HG02642 (cell line): ENCODE measurements around the gene MEOX2.

Source experiments
- ATAC-seq: cut with Tn5 transposase; IDR thresholded peaks from one replicate; pipeline ENCODE4 v1.9.1; 2021; ENCODE audit warnings: mild to moderate bottlenecking; ENCODE audit not compliant: unreplicated experiment, poor library complexity

Gene MEOX2

GRCh38 chr7:15620491-15621185, 65.8 kb downstream of the MEOX2 start:
- ATAC-seq = no peak

DNA sequence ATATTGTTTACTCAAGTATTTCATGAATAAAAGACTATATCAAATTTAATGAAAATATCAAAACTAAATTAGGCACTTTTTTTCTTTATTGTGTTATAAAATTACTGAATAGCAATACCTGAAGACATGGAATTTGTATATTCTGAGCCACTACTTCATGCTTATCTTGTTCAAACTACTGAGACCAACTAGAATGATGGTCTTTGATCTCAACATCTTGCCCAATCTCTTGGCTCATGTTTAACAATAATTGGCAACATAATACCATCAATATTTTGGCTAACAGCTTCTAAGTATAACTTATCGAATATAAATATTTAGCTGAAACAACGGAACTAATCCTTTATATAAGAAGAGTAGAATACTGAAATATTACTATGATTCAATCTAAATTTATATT, 68.2 kb downstream of the MEOX2 start:
- no peak for ATAC-seq

DNA sequence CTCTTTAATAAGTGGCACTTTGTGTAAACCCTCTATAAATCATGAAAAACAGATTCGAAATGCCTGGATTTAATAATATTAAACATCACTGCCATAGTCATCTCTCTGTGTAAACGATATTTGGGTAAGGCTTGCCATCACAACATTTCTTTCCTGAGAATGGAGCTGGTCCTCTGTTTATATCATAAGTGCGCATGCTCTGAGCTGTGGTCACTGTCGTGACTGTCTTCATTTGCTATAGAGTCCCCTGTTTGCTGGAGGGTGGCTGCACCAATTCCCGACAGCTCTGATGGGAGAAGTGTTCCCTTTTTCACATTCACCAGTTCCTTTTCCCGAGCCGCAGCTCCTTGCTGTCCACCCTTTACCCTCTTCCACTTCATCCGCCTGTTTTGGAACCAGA, 74.3 kb downstream of the MEOX2 start:
- no peak for ATAC-seq

DNA sequence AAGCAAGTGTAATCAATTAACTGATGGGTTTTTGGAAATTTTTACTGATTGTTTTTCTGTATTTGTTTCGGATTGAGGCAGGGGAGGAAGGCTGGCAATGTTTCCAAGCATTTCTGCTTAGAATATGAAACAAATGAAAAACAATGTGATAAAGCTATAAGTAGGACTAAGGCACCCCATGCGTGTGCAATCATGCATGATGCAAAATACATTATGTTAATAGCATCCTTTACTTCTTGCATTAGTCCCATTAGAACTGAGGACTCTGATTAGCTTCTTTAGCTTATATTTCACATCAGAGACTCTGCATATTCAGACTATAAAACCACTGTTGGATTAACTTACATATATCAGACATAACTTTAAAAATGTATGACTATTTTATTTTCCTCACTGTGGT, 76.0 kb downstream of the MEOX2 start:
- ATAC-seq = no peak

DNA sequence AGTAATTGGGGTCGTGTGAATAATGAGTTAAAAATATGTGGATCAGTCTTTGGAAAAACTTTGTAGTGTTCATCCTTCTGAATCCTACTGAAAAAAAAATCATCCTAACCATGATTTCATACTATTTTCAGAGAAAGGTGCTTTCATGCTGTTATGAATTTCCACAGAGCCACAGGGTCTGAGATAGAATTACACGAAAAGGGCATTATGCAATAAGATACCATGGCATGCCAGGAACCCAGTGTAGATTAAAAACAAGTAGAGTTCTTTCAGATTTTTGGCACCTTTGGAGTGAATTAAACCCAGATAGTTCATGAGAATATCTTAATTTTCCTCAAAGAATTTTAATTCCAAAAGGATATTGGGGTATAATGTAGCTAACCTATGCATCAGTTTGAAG, 77.2 kb downstream of the MEOX2 start:
- ATAC-seq = no peak

- no peak for ATAC-seq
Measured at GRCh38 chr7:15607529-15608210, 78.8 kb downstream of the MEOX2 start.

DNA sequence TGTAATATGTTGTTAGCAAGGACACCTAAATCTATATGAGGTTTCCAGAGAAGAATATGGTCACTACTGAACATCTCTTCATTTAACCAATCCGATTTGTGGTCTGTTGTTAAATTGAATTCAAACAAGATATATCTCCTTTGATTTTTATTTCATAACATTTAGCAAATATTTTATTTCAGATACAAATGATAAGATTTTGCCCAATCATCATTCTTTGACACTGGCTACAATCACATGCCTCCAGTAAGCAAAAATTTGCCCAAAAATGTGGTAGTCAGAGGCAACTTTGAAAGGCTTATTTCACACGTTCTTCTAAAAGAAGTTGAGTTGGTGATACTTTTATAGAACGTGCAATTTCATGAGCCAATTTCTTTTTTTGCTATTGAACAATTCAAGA, 79.9 kb downstream of the MEOX2 start:
- no peak for ATAC-seq

- ATAC-seq = no peak
Measured at GRCh38 chr7:15604166-15604565, 82.3 kb downstream of the MEOX2 start.

GRCh38 chr7:15603124-15603523, 83.4 kb downstream of the MEOX2 start:
- no peak for ATAC-seq

- no peak for ATAC-seq
Measured at GRCh38 chr7:15602236-15602635, 84.2 kb downstream of the MEOX2 start.

GRCh38 chr7:15601175-15601574, 85.3 kb downstream of the MEOX2 start:
- no peak for ATAC-seq

- ATAC-seq = no peak
Measured at GRCh38 chr7:15600298-15600697, 86.2 kb downstream of the MEOX2 start.

DNA sequence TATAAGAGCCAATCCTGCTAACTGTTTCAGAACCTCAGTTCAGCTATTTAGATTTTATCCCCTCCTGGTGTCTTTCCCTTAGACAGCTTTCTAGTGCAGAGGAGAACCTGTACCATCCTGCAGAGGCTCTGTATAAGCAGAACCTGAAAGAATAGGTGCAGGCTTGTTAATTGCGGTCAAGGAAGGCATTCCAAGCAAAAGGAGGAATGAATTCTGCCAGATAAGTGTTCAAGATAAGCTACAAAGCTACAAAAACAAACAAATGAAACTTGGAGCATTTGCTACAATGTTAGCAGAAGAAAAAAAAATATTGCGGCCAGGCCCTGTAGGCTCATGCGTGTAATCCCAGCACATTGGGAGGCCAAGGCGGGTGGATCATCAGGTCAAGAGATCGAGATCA, 92.0 kb downstream of the MEOX2 start:
- no peak for ATAC-seq

GRCh38 chr7:15593382-15593781, 93.1 kb downstream of the MEOX2 start:
- ATAC-seq = no peak

DNA sequence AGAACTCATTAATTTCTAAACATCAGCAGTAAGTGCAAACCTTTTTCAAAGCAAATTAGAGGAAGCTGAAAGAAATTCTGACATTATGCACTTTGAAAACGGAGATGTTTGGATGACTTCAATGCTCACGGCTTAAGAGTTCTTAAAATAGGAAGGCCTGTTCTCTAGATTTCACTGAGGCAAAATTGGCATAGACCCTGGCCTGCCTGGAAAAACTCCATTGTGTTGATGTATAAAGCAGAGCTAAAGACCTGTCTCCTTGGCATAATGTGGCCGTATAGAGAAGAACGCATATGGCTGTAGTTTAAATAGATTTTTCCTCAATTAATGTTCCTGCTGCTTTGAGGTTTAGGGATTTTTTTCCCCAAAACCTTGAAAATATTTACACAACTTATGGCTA, 100.2 kb downstream of the MEOX2 start:
- ATAC-seq = no peak

- ATAC-seq = no peak
Measured at GRCh38 chr7:15584575-15584974, 101.9 kb downstream of the MEOX2 start.

GRCh38 chr7:15582773-15583172, 103.7 kb downstream of the MEOX2 start:
- no peak for ATAC-seq

- no peak for ATAC-seq
Measured at GRCh38 chr7:15581352-15581951, 105.0 kb downstream of the MEOX2 start.

- ATAC-seq = no peak
Measured at GRCh38 chr7:15580604-15581351, 105.7 kb downstream of the MEOX2 start.

DNA sequence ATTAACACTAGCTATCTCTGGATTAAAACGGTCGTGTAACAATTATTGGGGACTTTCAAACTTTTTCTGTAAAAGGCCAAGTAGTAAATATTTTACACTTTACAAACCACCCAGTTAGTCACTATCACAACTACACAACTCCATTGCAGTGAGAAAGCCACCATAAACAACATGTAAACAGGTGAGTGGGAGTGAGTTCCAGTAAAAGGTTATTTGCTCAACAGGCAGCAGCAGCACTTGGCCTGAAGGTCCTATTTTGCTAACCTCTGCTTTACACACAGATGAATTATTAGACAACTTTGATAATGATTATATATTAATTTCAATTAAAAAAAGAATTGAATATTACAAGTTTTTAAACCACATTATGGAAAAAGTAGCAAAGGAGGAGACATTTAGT, 108.9 kb downstream of the MEOX2 start:
- ATAC-seq = no peak

DNA sequence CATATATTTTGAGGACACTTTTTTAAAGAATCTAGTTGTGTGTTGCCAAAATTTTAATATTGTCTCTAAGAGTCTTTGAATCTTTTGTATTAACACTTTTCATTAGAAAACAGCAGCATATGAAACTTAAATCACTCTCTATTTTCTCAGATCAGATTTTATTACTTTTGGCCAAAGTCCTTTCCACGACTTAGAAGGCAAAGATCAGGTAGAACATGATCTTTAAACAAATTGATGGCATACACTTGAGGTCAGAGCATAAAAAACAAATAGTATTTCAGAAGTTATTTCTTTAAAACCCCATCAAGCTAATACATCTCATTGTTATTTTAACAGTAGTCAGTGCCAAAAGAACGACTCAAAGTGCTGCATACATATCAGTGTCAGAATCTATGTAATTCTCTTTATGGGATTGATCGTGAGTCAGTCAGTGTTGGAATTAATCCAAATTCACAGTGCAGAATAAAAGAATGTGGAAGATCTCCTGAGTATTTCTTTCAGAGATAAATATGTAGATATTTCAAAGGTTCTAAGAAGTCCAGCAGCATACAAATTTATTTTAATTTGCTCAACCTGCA, 115.1 kb downstream of the MEOX2 start:
- ATAC-seq = no peak
